Fibroblast of pulmonary artery (primary cell): ENCODE results near the gene GALNT18.

ENCODE experiments used
- DNase-seq: peaks from one replicate; pipeline ENCODE4 v3.0.0-alpha.2; 2010; ENCODE audit warnings: low read depth
- H3K4me3 ChIP-seq: replicated peaks from 2 replicates; pipeline ENCODE4 v1.5.1; 2011; ENCODE audit warnings: low read depth, mild to moderate bottlenecking, control low read depth, low read length, moderate library complexity
- TF ChIP-seq, protein P1 (sequence below): IDR thresholded peaks from 2 replicates; pipeline ENCODE4 v1.5.1; 2011; ENCODE audit warnings: mild to moderate bottlenecking, control low read depth, low read length, inconsistent platforms; ENCODE audit errors: missing control alignments

Gene GALNT18

GRCh38 chr11:11291041-11292015 is 330.5 kb downstream of the GALNT18 start:
- DNase-seq = no peak
- no peak overlapping the region for H3K4me3 ChIP-seq
- TF ChIP-seq, protein P1, sequence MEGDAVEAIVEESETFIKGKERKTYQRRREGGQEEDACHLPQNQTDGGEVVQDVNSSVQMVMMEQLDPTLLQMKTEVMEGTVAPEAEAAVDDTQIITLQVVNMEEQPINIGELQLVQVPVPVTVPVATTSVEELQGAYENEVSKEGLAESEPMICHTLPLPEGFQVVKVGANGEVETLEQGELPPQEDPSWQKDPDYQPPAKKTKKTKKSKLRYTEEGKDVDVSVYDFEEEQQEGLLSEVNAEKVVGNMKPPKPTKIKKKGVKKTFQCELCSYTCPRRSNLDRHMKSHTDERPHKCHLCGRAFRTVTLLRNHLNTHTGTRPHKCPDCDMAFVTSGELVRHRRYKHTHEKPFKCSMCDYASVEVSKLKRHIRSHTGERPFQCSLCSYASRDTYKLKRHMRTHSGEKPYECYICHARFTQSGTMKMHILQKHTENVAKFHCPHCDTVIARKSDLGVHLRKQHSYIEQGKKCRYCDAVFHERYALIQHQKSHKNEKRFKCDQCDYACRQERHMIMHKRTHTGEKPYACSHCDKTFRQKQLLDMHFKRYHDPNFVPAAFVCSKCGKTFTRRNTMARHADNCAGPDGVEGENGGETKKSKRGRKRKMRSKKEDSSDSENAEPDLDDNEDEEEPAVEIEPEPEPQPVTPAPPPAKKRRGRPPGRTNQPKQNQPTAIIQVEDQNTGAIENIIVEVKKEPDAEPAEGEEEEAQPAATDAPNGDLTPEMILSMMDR = no peak

DNA sequence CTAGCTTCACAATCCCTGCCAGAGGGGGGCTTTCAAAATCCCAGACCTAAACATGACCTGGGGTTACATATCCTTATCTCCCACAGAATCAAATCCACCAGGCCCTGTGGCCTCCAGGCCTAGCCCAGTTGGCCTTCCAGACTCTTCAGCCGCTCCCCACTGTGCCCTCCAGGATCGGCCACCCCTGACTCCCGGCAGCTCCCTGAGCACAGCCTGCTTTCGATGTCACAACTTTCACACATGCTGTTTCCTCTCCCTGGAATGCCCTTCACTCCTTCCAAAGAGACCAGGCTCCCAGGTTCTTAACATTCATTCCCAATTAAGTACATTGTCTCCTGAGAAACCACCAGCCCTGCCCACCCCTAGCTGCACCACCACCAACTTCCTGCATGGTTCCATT is 331.5 kb downstream of the GALNT18 start:
- H3K4me3 ChIP-seq = no peak overlapping the region
- DNase-seq = no peak
- TF ChIP-seq, protein P1 = no peak

- no peak overlapping the region for H3K4me3 ChIP-seq
- DNase-seq = no peak
- TF ChIP-seq, protein P1 = no peak
These were observed 332.1 kb downstream of the GALNT18 start for GRCh38 chr11:11289669-11290068.

DNA sequence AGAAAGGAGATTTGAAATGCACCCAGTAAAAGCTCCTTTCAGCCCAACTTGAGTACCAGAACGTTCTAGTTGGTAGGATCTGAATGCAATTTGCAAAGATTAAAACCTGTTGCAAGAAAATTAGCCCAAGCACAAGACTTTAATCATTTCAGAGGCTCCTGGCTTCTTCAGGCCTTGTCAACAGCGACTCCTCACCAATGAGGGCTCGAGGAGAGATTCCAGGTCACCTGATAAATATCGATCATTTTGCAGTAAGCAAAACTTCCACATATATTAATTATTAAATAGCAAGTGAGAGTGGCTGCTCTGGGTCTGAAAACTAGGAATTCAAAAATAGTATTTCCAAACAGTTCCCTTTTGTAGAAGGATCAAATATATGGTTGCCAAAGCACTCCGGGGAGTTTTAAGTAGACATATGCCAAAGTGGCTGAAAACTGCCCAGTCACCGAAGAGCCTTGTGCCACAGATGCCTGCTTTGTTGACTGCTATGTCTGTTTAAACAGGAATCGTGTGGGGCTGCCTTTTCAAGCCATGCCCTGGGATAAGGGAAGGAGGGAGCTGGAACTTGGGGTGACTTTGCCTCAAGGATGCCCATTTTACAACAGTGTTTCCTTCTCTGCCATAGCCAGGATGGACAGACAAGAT is 332.7 kb downstream of the GALNT18 start:
- DNase-seq = no peak
- TF ChIP-seq, protein P1 = no peak
- H3K4me3 ChIP-seq = no peak overlapping the region

GRCh38 chr11:11284481-11284880 is 337.3 kb downstream of the GALNT18 start:
- no peak overlapping the region for H3K4me3 ChIP-seq
- DNase-seq = no peak
- TF ChIP-seq, protein P1 = no peak

DNA sequence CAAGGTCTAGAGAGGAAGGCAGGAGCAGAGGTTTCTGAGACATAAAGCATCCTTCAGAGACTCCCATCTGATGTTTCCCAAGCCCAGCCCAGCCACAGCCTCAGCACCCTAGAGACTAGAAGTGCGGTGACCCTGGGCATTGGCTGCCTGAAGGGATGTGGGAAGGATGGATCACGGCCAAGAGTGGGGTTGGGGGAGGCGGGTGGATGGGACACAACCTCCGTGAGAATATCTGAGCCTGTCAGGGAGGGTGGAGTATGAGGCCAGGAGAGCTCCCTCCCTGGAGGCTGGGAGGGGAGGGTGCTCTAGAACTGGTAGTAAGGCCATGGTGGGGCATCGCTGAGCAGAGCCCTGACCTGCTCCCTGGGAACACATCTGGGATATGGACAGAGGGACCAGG is 340.2 kb downstream of the GALNT18 start:
- no peak overlapping the region for H3K4me3 ChIP-seq
- TF ChIP-seq, protein P1 = no peak
- DNase-seq = no peak
